B cell (primary cell): ENCODE data around the gene HSPA1A. TPM values are rescaled to one million over a fixed set of nuclear protein-coding genes. Genes with fewer than 3 reads are reported as not detected.

Experiments
- ATAC-seq: fragments of 200-7000 bp; cut with Tn5 transposase; one replicate; pipeline ENCODE4 v1.10.0; 2021; ENCODE audit warnings: low read depth, mild to moderate bottlenecking, moderate number of reproducible peaks, moderate library complexity
- CTCF ChIA-PET: fragments of 350-600 bp; sonication (Branson Sonifier 250); formaldehyde crosslinking; loops from one replicate; lab custom pipeline; 2021; ENCODE audit warnings: antibody characterized with exemption, inconsistent platforms; lab: Charles Lee
- POLR2A ChIA-PET: fragments of 350-600 bp; sonication (Branson Sonifier 250); formaldehyde crosslinking; loops from one replicate; lab custom pipeline; 2021; ENCODE audit warnings: antibody characterized with exemption; lab: Charles Lee
- DNase-seq: peaks from one replicate; pipeline ENCODE4 v3.0.0; 2013
- H2AFZ ChIP-seq: 2 replicates; pipeline ENCODE4 v1.6.1; 2012; ENCODE audit warnings: mild to moderate bottlenecking, low read depth, low read length; ENCODE audit not compliant: insufficient read depth, poor library complexity, severe bottlenecking
- H3K27ac ChIP-seq, 2 donors: 1 replicate in 1 of 2; 2 replicates in 1 of 2; pipeline ENCODE4 v1.5.1; 2012 to 2013; ENCODE audit warnings: low read length in 2 of 2, mild to moderate bottlenecking in 2 of 2, moderate library complexity in 1 of 2
- H3K27me3 ChIP-seq, 4 experiments: fragments of 200-600 bp in 1 of 4; sonication (generic) in 1 of 4; replicated peaks in 1 of 4; 1 replicate in 2 of 4; 2 replicates in 2 of 4; pipeline versions ENCODE4 v1.6.1 to v1.7.0; 2013 to 2016; ENCODE audit warnings: low read length in 3 of 4, mild to moderate bottlenecking in 2 of 4, mixed read lengths in 1 of 4, moderate library complexity in 1 of 4; ENCODE audit not compliant: insufficient read depth in 4 of 4, control insufficient read depth in 3 of 4; ENCODE audit errors: control extremely low read depth in 1 of 4
- H3K36me3 ChIP-seq, 2 experiments: replicated peaks in 1 of 2; 1 replicate in 1 of 2; 2 replicates in 1 of 2; pipeline versions ENCODE4 v1.6.1 to v1.7.1; 2013; ENCODE audit warnings: low read length in 1 of 2; ENCODE audit not compliant: insufficient read depth in 2 of 2, control insufficient read depth in 1 of 2; ENCODE audit errors: control extremely low read depth in 1 of 2, extremely low read depth in 1 of 2
- H3K4me1 ChIP-seq, 2 donors: fragments of 200-600 bp in 1 of 2; sonication (generic) in 1 of 2; 1 replicate in 1 of 2; 2 replicates in 1 of 2; pipeline versions ENCODE4 v1.5.1 to v1.6.1; 2013 to 2017; ENCODE audit warnings: low read length in 2 of 2; ENCODE audit not compliant: control insufficient read depth in 2 of 2, insufficient read depth in 2 of 2
- H3K4me2 ChIP-seq: replicated peaks from 2 replicates; pipeline ENCODE3; 2012; ENCODE audit warnings: mild to moderate bottlenecking, low read depth, low read length; ENCODE audit not compliant: poor library complexity, severe bottlenecking
- H3K4me3 ChIP-seq, 5 experiments: fragments of 200-600 bp in 1 of 5; sonication (generic) in 1 of 5; 1 replicate in 3 of 5; 2 replicates in 2 of 5; pipeline versions ENCODE4 v1.5.1 to v1.7.0; 2011 to 2016; ENCODE audit warnings: low read length in 4 of 5, mild to moderate bottlenecking in 4 of 5, low read depth in 2 of 5, control low read depth in 1 of 5, moderate library complexity in 1 of 5; ENCODE audit not compliant: insufficient read depth in 1 of 5; ENCODE audit errors: control extremely low read depth in 1 of 5, extremely low read depth in 1 of 5
- H3K79me2 ChIP-seq: fragments of 200-600 bp; sonication (generic); one replicate; pipeline ENCODE4 v1.6.0; 2016; ENCODE audit warnings: low read length; ENCODE audit not compliant: control insufficient read depth, insufficient read depth
- H3K9ac ChIP-seq: fragments of 200-600 bp; sonication (generic); 2 replicates; pipeline ENCODE4 v1.6.1; 2017; ENCODE audit warnings: mild to moderate bottlenecking, low read length, moderate library complexity
- H3K9me3 ChIP-seq, 3 donors: one replicate each; pipeline versions ENCODE4 v1.6.1 to v1.7.1; 2013; ENCODE audit warnings: low read length in 2 of 3; ENCODE audit not compliant: control insufficient read depth in 2 of 3, insufficient read depth in 1 of 3; ENCODE audit errors: control extremely low read depth in 1 of 3
- H4K20me1 ChIP-seq: 2 replicates; pipeline ENCODE4 v1.6.0; 2012; ENCODE audit warnings: mild to moderate bottlenecking, low read length; ENCODE audit not compliant: insufficient read depth, control insufficient read depth, poor library complexity, severe bottlenecking
- H3K27ac Mint-ChIP-seq: one replicate; pipeline ENCODE4 v1.8.0; 2021; ENCODE audit warnings: mixed read lengths
- H3K27me3 Mint-ChIP-seq: one replicate; pipeline ENCODE4 v1.8.0; 2021; ENCODE audit warnings: mixed read lengths
- H3K4me1 Mint-ChIP-seq: one replicate; pipeline ENCODE4 v1.8.0; 2021; ENCODE audit warnings: mixed read lengths
- H3K4me3 Mint-ChIP-seq: one replicate; pipeline ENCODE4 v1.8.0; 2021; ENCODE audit warnings: mixed read lengths
- H3K9me3 Mint-ChIP-seq: one replicate; pipeline ENCODE4 v1.8.0; 2022; ENCODE audit warnings: mixed read lengths; ENCODE audit not compliant: insufficient read depth
- EZH2 ChIP-seq: IDR thresholded peaks from 2 replicates; pipeline ENCODE4 v1.6.1; 2012; ENCODE audit warnings: borderline replicate concordance, low read depth, mild to moderate bottlenecking, moderate library complexity, low read length; ENCODE audit not compliant: insufficient read depth, poor library complexity, severe bottlenecking
- WGBS: methylation state at CpG from one replicate; pipeline ENCODE4 v1.1.5; 2013; ENCODE audit warnings: missing lambda C conversion rate; ENCODE audit not compliant: insufficient coverage; 5-methylcytosine and 5-hydroxymethylcytosine counted together
- intact Hi-C: fragments of 100-400 bp; cut with micrococcal nuclease; formaldehyde crosslinking; loops from one replicate; pipeline ENCODE4 v1.10.0; 2022
- polyA plus RNA-seq: library from polyadenylated mRNA; depleted of rRNA; stranded (reverse); fragments of >200 nt; gene quantifications from 2 replicates; pipeline ENCODE4 v1.2.3, GENCODE V29; 2012
- total RNA-seq, 2 donors: library from RNA; stranded (reverse); fragments of 120-200 nt in 1 of 2; gene quantifications; 1 replicate in 1 of 2; 2 replicates in 1 of 2; pipeline versions ENCODE4 v1.2.3 to v1.2.4, GENCODE V29; 2013 to 2022
- TF ChIP-seq, protein P1 (sequence below): fragments of 200-600 bp; IDR thresholded peaks from one replicate; pipeline ENCODE4 v1.8.0; 2022; ENCODE audit warnings: antibody characterized with exemption, mild to moderate bottlenecking

HSPA1A gene
- total and polyA plus RNA-seq, 2 donors (not counting 1 experiment from before 2014, with no cell fraction given): 61.2 to 129 TPM

DNA sequence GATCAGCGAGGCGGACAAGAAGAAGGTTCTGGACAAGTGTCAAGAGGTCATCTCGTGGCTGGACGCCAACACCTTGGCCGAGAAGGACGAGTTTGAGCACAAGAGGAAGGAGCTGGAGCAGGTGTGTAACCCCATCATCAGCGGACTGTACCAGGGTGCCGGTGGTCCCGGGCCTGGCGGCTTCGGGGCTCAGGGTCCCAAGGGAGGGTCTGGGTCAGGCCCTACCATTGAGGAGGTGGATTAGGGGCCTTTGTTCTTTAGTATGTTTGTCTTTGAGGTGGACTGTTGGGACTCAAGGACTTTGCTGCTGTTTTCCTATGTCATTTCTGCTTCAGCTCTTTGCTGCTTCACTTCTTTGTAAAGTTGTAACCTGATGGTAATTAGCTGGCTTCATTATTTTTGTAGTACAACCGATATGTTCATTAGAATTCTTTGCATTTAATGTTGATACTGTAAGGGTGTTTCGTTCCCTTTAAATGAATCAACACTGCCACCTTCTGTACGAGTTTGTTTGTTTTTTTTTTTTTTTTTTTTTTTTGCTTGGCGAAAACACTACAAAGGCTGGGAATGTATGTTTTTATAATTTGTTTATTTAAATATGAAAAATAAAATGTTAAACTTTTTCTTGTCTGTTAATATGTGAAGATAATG lies 14.4 kb downstream of the HSPA1A start:
- Histone ChIP-seq H3K79me2 (peaks cover 18% of the 10 kb centered on the region), H3K4me3 (peak overlapping the region; percentile 48 to 81 (median 65)), H2AFZ (peak overlapping the region; percentile 71), H3K4me1 (peaks cover 26 to 52% of the 10 kb centered on the region in 2 donors), H3K9ac (peak overlapping the region; percentile 77), H3K36me3 (no peaks in the 10 kb centered on the region), H3K4me2 (peak overlapping the region; percentile 96), H3K27ac (peak overlapping the region; percentile 18 to 70), H4K20me1 (peaks cover 5% of the 10 kb centered on the region), H3K27me3 (no peaks in the 10 kb centered on the region), H3K9me3 (no peaks in the 10 kb centered on the region)
- DNase-seq (peak; percentile 79), ATAC-seq (no peak)
- peak overlapping the region; percentile 96 for H3K4me3 Mint-ChIP-seq
- H3K9me3 Mint-ChIP-seq: no peaks in the 10 kb centered on the region
- WGBS: 0% methylated on average over 7 of the region's 15 CpGs
- POLR2A ChIA-PET: interaction anchor here (0.6 to 4.9 kb wide), 15 partner anchors 15 to 1285 kb away, joined by 3 to 37 read pairs (median 9); partner anchors contain the start of genes DDAH2, HSPA1A, HSPA1L and LY6G5C
- H3K27ac Mint-ChIP-seq: peak overlapping the region; percentile 95
- TF ChIP-seq, protein P1, sequence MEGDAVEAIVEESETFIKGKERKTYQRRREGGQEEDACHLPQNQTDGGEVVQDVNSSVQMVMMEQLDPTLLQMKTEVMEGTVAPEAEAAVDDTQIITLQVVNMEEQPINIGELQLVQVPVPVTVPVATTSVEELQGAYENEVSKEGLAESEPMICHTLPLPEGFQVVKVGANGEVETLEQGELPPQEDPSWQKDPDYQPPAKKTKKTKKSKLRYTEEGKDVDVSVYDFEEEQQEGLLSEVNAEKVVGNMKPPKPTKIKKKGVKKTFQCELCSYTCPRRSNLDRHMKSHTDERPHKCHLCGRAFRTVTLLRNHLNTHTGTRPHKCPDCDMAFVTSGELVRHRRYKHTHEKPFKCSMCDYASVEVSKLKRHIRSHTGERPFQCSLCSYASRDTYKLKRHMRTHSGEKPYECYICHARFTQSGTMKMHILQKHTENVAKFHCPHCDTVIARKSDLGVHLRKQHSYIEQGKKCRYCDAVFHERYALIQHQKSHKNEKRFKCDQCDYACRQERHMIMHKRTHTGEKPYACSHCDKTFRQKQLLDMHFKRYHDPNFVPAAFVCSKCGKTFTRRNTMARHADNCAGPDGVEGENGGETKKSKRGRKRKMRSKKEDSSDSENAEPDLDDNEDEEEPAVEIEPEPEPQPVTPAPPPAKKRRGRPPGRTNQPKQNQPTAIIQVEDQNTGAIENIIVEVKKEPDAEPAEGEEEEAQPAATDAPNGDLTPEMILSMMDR: peak; percentile 67
- no peak for TF ChIP-seq EZH2
- no peaks in the 10 kb centered on the region for H3K27me3 Mint-ChIP-seq
- H3K4me1 Mint-ChIP-seq: peaks cover 37% of the 10 kb centered on the region
- intact Hi-C loops: loop anchor here (1.0 to 10.0 kb wide), 6 partner anchors 15 to 282 kb away; partner anchors contain the start of genes DXO, HSPA1A, HSPA1L and NFKBIL1
- CTCF ChIA-PET: interaction anchor here (0.6 to 4.7 kb wide), 42 partner anchors 10 to 1104 kb away, joined by 3 to 75 read pairs (median 6); partner anchors contain the start of genes ABHD16A, APOM, ATP6V1G2 and CLIC1
